A673 (cell line): ENCODE measurements around the gene MAVS. TPM values are rescaled to one million over a fixed set of nuclear protein-coding genes. Genes with fewer than 3 reads are reported as not detected.

Experiments used
- BruUV-seq: library from RNA; stranded (reverse); fragments of 400-500 nt; replicated peaks from 2 replicates; lab custom pipeline; 2021; lab: Mats Ljungman, UMichigan
- CTCF ChIA-PET: fragments of 300-600 bp; sonication (Branson Sonifier 250); formaldehyde crosslinking; loops from one replicate; lab custom pipeline; 2022; ENCODE audit warnings: antibody characterized with exemption; lab: Charles Lee
- POLR2A ChIA-PET: fragments of 300-600 bp; sonication (Branson Sonifier 250); formaldehyde crosslinking; loops from one replicate; lab custom pipeline; 2022; ENCODE audit warnings: antibody characterized with exemption; ENCODE audit not compliant: low non-redundant PET; lab: Charles Lee
- DNase-seq: peaks from one replicate; pipeline ENCODE4 v3.0.0-alpha.2; 2015; ENCODE audit warnings: low spot score
- H3K27ac ChIP-seq: fragments of 200-600 bp; sonication (generic); 2 replicates; pipeline ENCODE4 v1.5.1; 2016; ENCODE audit warnings: mixed run types, low read depth, mild to moderate bottlenecking, mixed read lengths, antibody characterized with exemption, low read length; ENCODE audit not compliant: poor library complexity, severe bottlenecking
- H3K27me3 ChIP-seq: fragments of 200-600 bp; sonication (generic); replicated peaks from 2 replicates; pipeline ENCODE4 v1.6.1; 2017; ENCODE audit warnings: mixed run types, low read depth, mild to moderate bottlenecking, mixed read lengths, antibody characterized with exemption, low read length; ENCODE audit not compliant: insufficient read depth, poor library complexity
- H3K36me3 ChIP-seq: fragments of 200-600 bp; sonication (generic); 2 replicates; pipeline ENCODE4 v1.6.1; 2016; ENCODE audit warnings: mixed run types, mild to moderate bottlenecking, mixed read lengths, antibody characterized with exemption, low read length; ENCODE audit not compliant: insufficient read depth, poor library complexity, severe bottlenecking
- H3K4me1 ChIP-seq: fragments of 200-600 bp; sonication (generic); 2 replicates; pipeline ENCODE4 v1.6.1; 2017; ENCODE audit warnings: mixed run types, mild to moderate bottlenecking, mixed read lengths, antibody characterized with exemption, low read length; ENCODE audit not compliant: insufficient read depth, poor library complexity, severe bottlenecking
- H3K4me3 ChIP-seq: fragments of 200-600 bp; sonication (generic); 2 replicates; pipeline ENCODE4 v1.5.1; 2016; ENCODE audit warnings: low read depth, mixed run types, mild to moderate bottlenecking, mixed read lengths, low read length; ENCODE audit not compliant: poor library complexity, severe bottlenecking
- H3K9me3 ChIP-seq: fragments of 200-600 bp; sonication (generic); 2 replicates; pipeline ENCODE4 v1.6.1; 2016; ENCODE audit warnings: mixed run types, low read depth, mild to moderate bottlenecking, mixed read lengths, antibody characterized with exemption, low read length; ENCODE audit not compliant: poor library complexity, severe bottlenecking
- CTCF ChIP-seq: fragments of 300-800, 200-600 bp; sonication (generic); conservative IDR thresholded peaks from 2 replicates; pipeline ENCODE4 v1.5.1; 2017; ENCODE audit warnings: low read depth, mild to moderate bottlenecking, antibody characterized with exemption, low read length, moderate library complexity, mixed read lengths
- EZH2 ChIP-seq: fragments of 200-600 bp; sonication (generic); IDR thresholded peaks from 2 replicates; pipeline ENCODE4 v1.6.1; 2017; ENCODE audit warnings: borderline replicate concordance, low read depth, mild to moderate bottlenecking, mixed read lengths, antibody characterized with exemption, low read length; ENCODE audit not compliant: poor library complexity, severe bottlenecking
- intact Hi-C: fragments of 100-400 bp; cut with micrococcal nuclease; formaldehyde crosslinking; loops from one replicate; pipeline ENCODE4 v1.10.0; 2022; ENCODE audit not compliant: unreplicated experiment
- total RNA-seq: library from RNA; stranded (reverse); gene quantifications from 2 replicates; pipeline ENCODE4 v1.2.3, GENCODE V29; 2021

The MAVS gene
- total RNA-seq, 1 experiment from 2014 or later = 28.2 TPM

GRCh38 chr20:3873507-3873906, 26.9 kb downstream of the MAVS start:
- ChIA-PET CTCF (no interaction called here), POLR2A (interaction anchor here (0.6 kb wide), 1 partner anchor 28 kb away, joined by 3 read pairs; no protein-coding TSS in a partner anchor)
- no peaks in the 10 kb centered on the region for H3K9me3 ChIP-seq
- no peak overlapping the region for H3K4me3 ChIP-seq
- peaks cover 5% of the 10 kb centered on the region for H3K36me3 ChIP-seq
- no peak for DNase-seq
- intact Hi-C loops = no loop called here
- TSS peak; percentile 18 for BruUV-seq
- H3K4me1 ChIP-seq = no peaks in the 10 kb centered on the region
- H3K27me3 ChIP-seq = no peaks in the 10 kb centered on the region
- no peak overlapping the region for H3K27ac ChIP-seq
- TF ChIP-seq EZH2 (no peak), CTCF (no peak)

- H3K36me3 ChIP-seq = peaks cover 5% of the 10 kb centered on the region
- DNase-seq = no peak
- BruUV-seq = no TSS peak
- ChIA-PET POLR2A (no interaction called here), CTCF (no interaction called here)
- H3K27ac ChIP-seq = no peak overlapping the region
- H3K9me3 ChIP-seq = no peaks in the 10 kb centered on the region
- H3K4me3 ChIP-seq = no peak overlapping the region
- no peaks in the 10 kb centered on the region for H3K4me1 ChIP-seq
- intact Hi-C loops = no loop called here
- no peak for TF ChIP-seq EZH2
- no peak for TF ChIP-seq CTCF
- H3K27me3 ChIP-seq = no peaks in the 10 kb centered on the region
These were observed 27.7 kb downstream of the MAVS start for GRCh38 chr20:3874194-3874844.

GRCh38 chr20:3875378-3875974, 28.8 kb downstream of the MAVS start:
- intact Hi-C loops = no loop called here
- DNase-seq = no peak
- Histone ChIP-seq H3K27ac (no peak overlapping the region), H3K36me3 (peaks cover 5% of the 10 kb centered on the region), H3K27me3 (no peaks in the 10 kb centered on the region), H3K4me3 (no peak overlapping the region), H3K4me1 (no peaks in the 10 kb centered on the region), H3K9me3 (no peaks in the 10 kb centered on the region)
- no TSS peak for BruUV-seq
- TF ChIP-seq CTCF = no peak
- no peak for TF ChIP-seq EZH2
- CTCF ChIA-PET = interaction anchor here (0.7 kb wide), 1 partner anchor 21 kb away, joined by 5 read pairs; no protein-coding TSS in a partner anchor
- POLR2A ChIA-PET = interaction anchor here (0.9 kb wide), 1 partner anchor 8 kb away, joined by 13 read pairs; no protein-coding TSS in a partner anchor
